NCI-H748 treated with DMSO at 0.1 percent for 48 hours (cell line): Measurements from ENCODE around the gene TFAP2A.
A peak's percentile ranks its signal among the peaks of the same experiment; 100 is the strongest.

Source experiments
- DNase-seq: peaks from one replicate; lab custom pipeline; 2025; lab: John Stamatoyannopoulos, UW

TFAP2A gene

GRCh38 chr6:10412461-10413261 is 2.2 kb downstream of the TFAP2A start:
- DNase-seq, result peak; percentile 63

GRCh38 chr6:10411971-10412460 is 2.9 kb downstream of the TFAP2A start:
- peak; percentile 90 for DNase-seq

- peak; percentile 45 for DNase-seq
Observed at GRCh38 chr6:10411131-10411970, 3.5 kb downstream of the TFAP2A start.

GRCh38 chr6:10410207-10411050 is 4.4 kb downstream of the TFAP2A start:
- DNase-seq, result no peak

DNA sequence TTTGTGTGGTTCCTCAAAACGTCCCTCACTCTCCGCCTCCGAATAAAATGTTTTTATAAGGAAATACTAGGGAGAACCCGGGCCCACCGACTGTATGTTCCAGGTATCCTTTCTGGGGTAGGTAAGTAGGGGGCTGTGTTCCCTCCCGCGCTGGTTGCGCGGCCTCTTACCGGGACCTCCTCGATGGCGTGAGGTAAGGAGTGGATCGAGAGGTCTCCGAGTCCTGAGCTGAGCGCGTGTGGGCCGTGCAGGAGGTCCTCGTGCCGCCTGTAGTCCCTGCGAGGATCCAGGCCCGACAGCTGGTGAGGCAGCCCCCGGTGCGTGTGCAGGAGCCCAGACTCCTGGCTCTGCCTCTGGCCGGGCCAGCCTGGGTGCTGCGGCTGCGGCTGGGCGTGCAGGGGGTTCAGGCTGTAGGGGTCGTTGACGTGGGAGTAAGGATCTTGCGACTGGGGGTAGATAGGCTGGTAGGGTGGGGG is 5.1 kb downstream of the TFAP2A start:
- no peak for DNase-seq

GRCh38 chr6:10409233-10409721 is 5.6 kb downstream of the TFAP2A start:
- DNase-seq, result no peak

- DNase-seq, result no peak
Observed at GRCh38 chr6:10408457-10408856, 6.4 kb downstream of the TFAP2A start.

- no peak for DNase-seq
Observed at GRCh38 chr6:10407674-10408054, 7.2 kb downstream of the TFAP2A start.

GRCh38 chr6:10407018-10407673 is 7.7 kb downstream of the TFAP2A start:
- DNase-seq, result peak; percentile 54

DNA sequence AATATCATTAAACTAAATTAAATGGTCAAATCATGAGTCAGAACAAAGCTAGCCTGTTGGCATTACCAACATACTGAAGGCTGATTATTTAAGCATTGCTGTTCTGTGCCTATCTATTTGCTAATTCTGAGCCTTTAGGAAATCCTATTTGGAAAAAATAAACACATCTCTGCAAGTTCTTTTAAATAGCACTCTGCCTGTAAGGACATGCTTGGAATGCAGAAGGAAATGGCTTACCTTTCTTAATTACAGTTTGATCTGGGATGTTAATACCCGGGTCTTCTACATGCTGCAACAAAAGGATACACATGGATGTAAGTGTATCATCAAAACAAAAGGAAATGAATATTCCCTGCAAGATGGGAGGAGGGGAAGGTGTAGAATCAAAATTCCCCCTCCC is 8.3 kb downstream of the TFAP2A start:
- no peak for DNase-seq

DNA sequence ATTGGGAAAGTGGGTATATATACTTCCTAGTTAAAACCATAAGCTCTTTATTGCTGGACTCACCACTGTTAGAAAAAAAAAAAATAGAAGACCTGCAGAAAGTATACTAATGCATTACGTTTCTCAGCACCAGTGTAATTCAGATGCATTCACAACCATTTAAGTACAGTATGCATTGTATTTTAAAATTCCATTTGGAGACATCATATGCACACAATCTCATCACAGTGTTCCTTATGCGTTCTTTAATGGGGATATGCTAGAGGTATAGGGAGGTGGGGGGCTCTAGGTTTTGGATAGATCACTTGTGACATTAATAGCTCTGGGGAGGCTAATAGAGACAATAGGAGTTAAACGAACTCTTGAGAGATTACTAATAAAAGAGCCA is 9.4 kb downstream of the TFAP2A start:
- no peak for DNase-seq

DNA sequence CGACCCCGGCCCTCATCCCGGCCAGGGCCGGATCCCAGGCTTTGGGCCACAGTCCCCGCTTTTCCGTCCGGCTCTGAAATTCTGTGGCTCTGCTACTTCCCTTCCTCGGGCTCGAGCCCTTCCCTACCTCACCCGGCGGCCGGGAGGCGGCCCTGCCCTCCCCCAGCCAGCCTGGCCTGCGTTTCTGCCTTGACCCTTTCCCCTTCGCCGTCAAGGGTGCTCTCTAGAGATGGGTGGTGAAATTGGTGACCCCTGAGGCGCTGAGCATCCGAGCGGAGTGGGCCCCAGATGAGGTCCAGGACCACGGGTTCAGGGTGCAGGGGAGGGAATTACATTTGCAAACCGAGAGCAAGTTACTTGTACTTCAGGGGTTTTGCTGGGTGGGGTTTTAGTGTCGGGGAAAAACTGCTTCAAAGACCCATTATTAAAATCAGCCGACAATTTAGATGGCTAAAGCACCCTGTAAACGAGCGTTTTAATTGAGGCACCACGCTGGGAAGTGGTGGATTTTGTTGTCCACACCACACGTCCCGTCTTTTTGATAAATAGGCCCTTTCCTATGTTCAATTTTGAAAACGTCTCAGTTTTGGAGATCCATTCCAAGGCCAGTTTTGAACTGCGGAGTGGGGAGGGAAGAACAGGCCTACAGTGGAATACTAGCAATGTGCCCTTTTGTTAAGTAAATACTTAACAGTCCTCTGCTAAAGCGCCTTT is 9.9 kb downstream of the TFAP2A start:
- no peak for DNase-seq

- DNase-seq, result peak; percentile 99
Observed at GRCh38 chr6:10404107-10404798, 10.6 kb downstream of the TFAP2A start.

DNA sequence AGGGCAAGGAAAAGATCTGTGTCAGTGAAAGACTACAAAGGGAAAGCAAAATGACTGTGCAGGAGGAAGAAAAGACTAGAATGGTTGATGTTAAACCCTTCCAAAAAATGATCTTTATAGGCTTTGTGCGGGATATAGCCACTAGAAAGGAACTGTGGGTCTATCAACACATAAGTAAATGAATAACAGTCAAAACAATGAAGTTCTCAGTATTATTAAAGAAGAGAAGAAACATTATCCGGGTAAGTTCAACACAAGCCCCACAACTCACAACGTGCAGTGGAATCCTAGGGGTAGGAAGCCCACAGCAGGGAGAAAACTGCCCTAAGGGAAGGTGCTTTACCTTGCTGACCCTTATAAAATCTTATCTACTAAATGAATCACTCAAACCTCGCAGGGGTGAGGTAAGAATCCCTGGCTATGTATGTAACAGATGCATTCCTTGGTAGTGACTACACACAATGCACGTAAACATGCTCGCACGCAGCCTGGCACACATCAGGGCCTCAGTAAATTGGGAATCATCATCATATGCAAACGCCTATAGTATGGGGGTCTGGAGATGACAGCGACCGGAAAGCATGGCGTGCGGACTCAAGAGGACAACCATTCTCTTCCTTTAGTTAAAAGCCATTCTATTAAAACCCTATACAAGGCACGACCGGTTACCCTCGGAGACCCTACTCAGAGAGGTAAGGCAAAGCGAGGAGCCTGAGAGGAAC is 11.3 kb downstream of the TFAP2A start:
- no peak for DNase-seq

DNA sequence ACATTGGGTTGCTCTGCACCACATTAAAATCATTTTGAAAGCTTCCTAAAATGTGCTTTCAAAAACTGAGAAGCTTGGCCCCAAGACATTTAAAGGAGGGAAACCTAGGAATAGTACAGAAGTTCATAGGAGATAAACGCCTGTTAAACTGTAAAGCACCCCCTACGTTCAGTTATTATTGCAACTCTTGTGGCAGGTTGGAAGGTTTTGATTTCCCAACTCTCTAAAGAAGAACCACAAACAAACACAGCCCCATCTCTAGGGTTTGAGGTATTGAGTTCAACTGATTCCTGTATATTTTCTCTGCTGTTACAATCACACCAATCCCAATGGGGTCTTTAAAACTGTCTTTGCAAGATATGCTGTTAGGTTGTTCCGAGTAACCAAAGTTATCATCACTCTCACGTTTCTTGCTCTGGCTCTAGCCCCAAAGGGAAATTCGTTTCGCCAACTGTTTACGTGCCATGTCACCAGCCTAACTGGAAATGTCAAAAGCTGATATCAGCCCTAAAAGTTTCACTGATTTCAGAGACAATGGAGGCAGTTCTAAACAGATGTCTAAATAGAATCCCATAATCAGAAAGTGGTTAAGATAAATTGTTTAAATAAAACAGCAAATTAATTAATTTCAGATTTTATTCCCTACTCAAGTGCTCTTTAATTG is 12.1 kb downstream of the TFAP2A start:
- no peak for DNase-seq

- DNase-seq, result no peak
Observed at GRCh38 chr6:10401632-10402223, 13.1 kb downstream of the TFAP2A start.

DNA sequence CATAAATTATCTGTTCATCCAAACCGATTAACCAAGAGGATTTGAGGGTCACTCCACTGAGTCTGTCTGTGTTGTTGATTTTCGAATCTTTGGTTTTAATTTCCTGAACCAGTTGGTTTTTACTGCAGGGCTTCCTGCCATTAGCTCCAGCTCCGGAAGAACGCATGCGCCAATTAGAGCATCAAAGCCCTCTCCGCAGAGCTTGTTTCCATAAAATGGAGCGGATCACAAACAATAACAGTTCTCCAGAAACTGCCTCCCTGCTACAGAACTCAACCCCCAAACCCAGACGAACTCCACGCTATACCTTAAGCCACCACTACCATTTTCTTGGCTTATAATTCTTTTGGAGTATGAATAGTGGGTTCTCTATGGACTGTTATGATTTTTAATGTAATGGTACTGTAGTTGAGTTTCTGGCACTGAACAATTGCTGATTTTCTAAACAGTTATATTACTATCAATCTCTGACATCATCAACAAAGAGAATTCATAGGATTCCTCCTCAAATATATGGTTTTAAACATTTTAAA is 13.8 kb downstream of the TFAP2A start:
- no peak for DNase-seq

DNA sequence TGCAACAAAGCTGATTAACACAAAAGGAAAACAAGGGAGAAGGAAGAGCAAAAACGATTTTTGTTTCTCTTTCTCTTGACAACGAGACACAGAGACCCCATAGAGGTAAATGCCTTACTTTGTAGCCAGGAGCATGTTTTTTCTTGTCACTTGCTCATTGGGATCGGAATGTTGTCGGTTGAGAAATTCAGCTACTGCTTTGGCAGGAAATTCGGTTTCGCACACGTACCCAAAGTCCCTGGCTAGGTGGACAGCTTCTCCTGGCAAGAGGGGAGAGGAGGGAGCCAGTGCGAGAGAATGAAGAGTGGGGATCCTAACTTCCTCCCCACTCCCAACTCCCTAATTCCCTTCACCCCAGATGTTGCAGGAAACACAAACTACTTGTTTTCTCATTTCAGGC is 14.5 kb downstream of the TFAP2A start:
- DNase-seq, result no peak
